Activated B cell treated with CpG ODN at 0.5 μM for 24 hours (primary cell): ENCODE data around the gene PTH2R. TPM values are rescaled to one million over a fixed set of nuclear protein-coding genes. Genes with fewer than 3 reads are reported as not detected.

Source experiments
- ATAC-seq: fragments of 200-7000 bp; cut with Tn5 transposase; one replicate; pipeline ENCODE4 v1.10.0; 2021; ENCODE audit warnings: low read depth, mild to moderate bottlenecking, moderate library complexity
- CTCF ChIA-PET: fragments of 350-600 bp; sonication (Branson Sonifier 250); formaldehyde crosslinking; loops from one replicate; lab custom pipeline; 2021; ENCODE audit warnings: antibody characterized with exemption; lab: Charles Lee
- POLR2A ChIA-PET: fragments of 350-600 bp; sonication (Branson Sonifier 250); formaldehyde crosslinking; loops from one replicate; lab custom pipeline; 2021; ENCODE audit warnings: antibody characterized with exemption; lab: Charles Lee
- DNase-seq: peaks from one replicate; pipeline ENCODE4 v3.0.0; 2022
- H3K27ac Mint-ChIP-seq: one replicate; pipeline ENCODE4 v1.8.0; 2020; ENCODE audit warnings: mixed read lengths
- H3K27me3 Mint-ChIP-seq: one replicate; pipeline ENCODE4 v1.8.0; 2021; ENCODE audit warnings: mixed read lengths
- H3K36me3 Mint-ChIP-seq: one replicate; pipeline ENCODE4 v1.8.0; 2021; ENCODE audit warnings: low read depth, mixed read lengths
- H3K4me1 Mint-ChIP-seq: one replicate; pipeline ENCODE4 v1.8.0; 2021; ENCODE audit warnings: mixed read lengths
- H3K4me3 Mint-ChIP-seq: one replicate; pipeline ENCODE4 v1.8.0; 2020; ENCODE audit warnings: mild to moderate bottlenecking, mixed read lengths
- H3K9me3 Mint-ChIP-seq: one replicate; pipeline ENCODE4 v1.8.0; 2020; ENCODE audit warnings: mixed read lengths
- CTCF ChIP-seq: fragments of 200-600 bp; IDR thresholded peaks from one replicate; pipeline ENCODE4 v1.8.0; 2022; ENCODE audit warnings: antibody characterized with exemption, mild to moderate bottlenecking
- intact Hi-C: fragments of 100-400 bp; cut with micrococcal nuclease; formaldehyde crosslinking; loops from one replicate; pipeline ENCODE4 v1.15.1; 2024
- total RNA-seq: library from RNA; stranded (reverse); gene quantifications from 2 replicates; pipeline ENCODE4 v1.2.3, GENCODE V29; 2022

Gene PTH2R, protein sequence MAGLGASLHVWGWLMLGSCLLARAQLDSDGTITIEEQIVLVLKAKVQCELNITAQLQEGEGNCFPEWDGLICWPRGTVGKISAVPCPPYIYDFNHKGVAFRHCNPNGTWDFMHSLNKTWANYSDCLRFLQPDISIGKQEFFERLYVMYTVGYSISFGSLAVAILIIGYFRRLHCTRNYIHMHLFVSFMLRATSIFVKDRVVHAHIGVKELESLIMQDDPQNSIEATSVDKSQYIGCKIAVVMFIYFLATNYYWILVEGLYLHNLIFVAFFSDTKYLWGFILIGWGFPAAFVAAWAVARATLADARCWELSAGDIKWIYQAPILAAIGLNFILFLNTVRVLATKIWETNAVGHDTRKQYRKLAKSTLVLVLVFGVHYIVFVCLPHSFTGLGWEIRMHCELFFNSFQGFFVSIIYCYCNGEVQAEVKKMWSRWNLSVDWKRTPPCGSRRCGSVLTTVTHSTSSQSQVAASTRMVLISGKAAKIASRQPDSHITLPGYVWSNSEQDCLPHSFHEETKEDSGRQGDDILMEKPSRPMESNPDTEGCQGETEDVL
- 0.29 and 0.34 TPM in 2 replicates for total RNA-seq

DNA sequence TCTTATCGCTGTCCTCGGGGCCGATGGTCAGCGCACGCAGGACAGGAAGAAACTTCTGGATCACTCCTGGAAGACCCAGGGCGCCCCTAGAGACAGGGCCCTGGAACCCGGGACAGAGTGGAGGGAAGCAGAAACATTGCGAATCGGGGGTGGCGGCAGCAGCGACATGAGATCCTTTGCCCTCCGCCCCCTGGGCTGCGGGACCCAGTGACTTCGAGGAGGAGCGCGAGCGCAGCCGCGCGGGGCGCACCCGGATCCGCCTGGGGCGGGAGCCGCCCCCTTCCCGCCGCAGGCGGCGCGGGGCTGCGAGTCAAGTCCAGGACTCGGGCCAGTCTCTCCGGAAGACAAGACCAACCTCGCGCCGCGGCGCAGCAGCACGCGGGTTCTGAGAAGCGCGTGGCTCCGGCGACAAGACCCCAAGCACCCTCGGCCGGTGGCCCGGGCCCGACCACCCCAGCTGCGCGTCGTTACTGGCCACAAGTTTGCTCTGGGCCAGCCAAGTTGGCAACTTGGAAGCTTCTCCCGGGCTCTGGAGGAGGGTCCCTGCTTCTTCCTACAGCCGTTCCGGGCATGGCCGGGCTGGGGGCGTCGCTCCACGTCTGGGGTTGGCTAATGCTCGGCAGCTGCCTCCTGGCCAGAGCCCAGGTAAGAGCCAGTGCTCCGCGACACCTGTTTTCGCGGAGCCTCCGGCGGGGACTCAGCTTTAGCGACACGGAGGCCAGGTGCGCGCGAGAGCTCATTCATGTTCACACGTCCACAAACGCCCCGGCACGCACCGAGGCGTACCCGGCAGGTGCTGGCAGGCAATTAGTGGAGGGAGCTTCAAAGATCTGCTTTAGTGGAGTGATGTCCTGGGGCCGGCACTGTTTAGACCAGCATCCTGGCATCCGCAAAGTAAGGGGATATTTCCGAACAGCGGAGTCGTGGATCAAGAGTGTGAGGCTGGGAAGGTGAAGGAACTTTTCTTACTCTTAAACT lies at the start of gene PTH2R:
PTH2R (plus strand) TSS at position 319 of the 978 bp plus-strand sequence; CDS start at position 571, 252 bp downstream.
- no peaks in the 10 kb centered on the region for H3K9me3 Mint-ChIP-seq
- peaks cover 59% of the 10 kb centered on the region for H3K27me3 Mint-ChIP-seq
- H3K4me1 Mint-ChIP-seq, result peaks cover 12% of the 10 kb centered on the region
- no peak within 1 kb of the TSS for H3K27ac Mint-ChIP-seq
- CTCF ChIA-PET, result no interaction called here
- ATAC-seq, result no peak
- no peaks in the 10 kb centered on the region for H3K36me3 Mint-ChIP-seq
- H3K4me3 Mint-ChIP-seq, result peak within 1 kb of the TSS; percentile 45
- POLR2A ChIA-PET, result no interaction called here
- DNase-seq, result no peak
- intact Hi-C loops, result no loop called here
- TF ChIP-seq CTCF, result no peak

GRCh38 chr2:208356846-208357574 lies 49.6 kb upstream of the PTH2R start:
- intact Hi-C loops, result loop anchor here (5.0 kb wide), 1 partner anchor 35 kb away; no protein-coding TSS in a partner anchor
- peak overlapping the region; percentile 27 for H3K27ac Mint-ChIP-seq

GRCh38 chr2:208358758-208359631 lies 47.6 kb upstream of the PTH2R start:
- H3K36me3 Mint-ChIP-seq, result peaks cover 50% of the 10 kb centered on the region
- ChIA-PET POLR2A (interaction anchor here (0.6 to 1.0 kb wide), 3 partner anchors 39 to 145 kb away, joined by 3 to 4 read pairs (median 3); partner anchors contain the start of gene PIKFYVE), CTCF (no interaction called here)
- peak overlapping the region; percentile 65 for H3K4me3 Mint-ChIP-seq
- no peak for TF ChIP-seq CTCF
- peak; percentile 13 for ATAC-seq
- no peaks in the 10 kb centered on the region for H3K9me3 Mint-ChIP-seq
- DNase-seq, result no peak
- H3K27ac Mint-ChIP-seq, result peak overlapping the region; percentile 73
- H3K4me1 Mint-ChIP-seq, result peaks cover 10% of the 10 kb centered on the region
- H3K27me3 Mint-ChIP-seq, result no peaks in the 10 kb centered on the region
- intact Hi-C loops, result loop anchor here (5.0 kb wide), 1 partner anchor 37 kb away; no protein-coding TSS in a partner anchor

More at GRCh38 chr2:208356846-208357574, 49.6 kb upstream of the PTH2R start:
- Mint-ChIP-seq H3K27me3 (no peaks in the 10 kb centered on the region), H3K4me1 (peaks cover 6% of the 10 kb centered on the region), H3K4me3 (no peak overlapping the region), H3K36me3 (peaks cover 68% of the 10 kb centered on the region), H3K9me3 (no peaks in the 10 kb centered on the region)
- ATAC-seq (no peak), DNase-seq (no peak)
- TF ChIP-seq CTCF, result no peak
- POLR2A ChIA-PET, result no interaction called here
- CTCF ChIA-PET, result interaction anchor here (1.4 kb wide), 1 partner anchor 9 kb away, joined by 3 read pairs; no protein-coding TSS in a partner anchor

DNA sequence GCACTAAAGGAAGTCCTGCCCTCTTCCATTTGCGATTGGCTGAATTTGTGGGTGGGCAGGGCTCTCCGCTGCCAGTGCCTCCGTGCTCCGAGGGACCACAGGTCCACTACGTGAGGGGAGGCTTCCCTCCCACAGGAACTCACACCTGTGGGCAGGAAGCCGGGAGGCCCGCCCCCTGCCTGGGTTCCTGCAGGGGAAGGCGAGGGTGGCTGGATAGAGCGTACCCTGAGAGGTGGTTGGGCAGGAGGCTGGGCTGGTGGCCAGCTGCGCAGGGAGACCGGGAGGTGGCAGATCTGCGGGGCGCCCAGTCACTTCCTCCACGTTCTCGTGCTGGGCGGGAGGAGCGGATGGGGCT lies 47.0 kb upstream of the PTH2R start:
- peak; percentile 70 for ATAC-seq
- Mint-ChIP-seq H3K4me1 (peaks cover 10% of the 10 kb centered on the region), H3K27me3 (no peaks in the 10 kb centered on the region), H3K36me3 (peaks cover 44% of the 10 kb centered on the region), H3K27ac (no peak overlapping the region), H3K9me3 (no peaks in the 10 kb centered on the region), H3K4me3 (peak overlapping the region; percentile 65)
- intact Hi-C loops, result loop anchor here (5.0 kb wide), 1 partner anchor 37 kb away; no protein-coding TSS in a partner anchor
- DNase-seq, result no peak
- CTCF ChIA-PET, result no interaction called here
- POLR2A ChIA-PET, result no interaction called here
- TF ChIP-seq CTCF, result no peak
